ENCODE data around the gene APOBEC3H.

DNA sequence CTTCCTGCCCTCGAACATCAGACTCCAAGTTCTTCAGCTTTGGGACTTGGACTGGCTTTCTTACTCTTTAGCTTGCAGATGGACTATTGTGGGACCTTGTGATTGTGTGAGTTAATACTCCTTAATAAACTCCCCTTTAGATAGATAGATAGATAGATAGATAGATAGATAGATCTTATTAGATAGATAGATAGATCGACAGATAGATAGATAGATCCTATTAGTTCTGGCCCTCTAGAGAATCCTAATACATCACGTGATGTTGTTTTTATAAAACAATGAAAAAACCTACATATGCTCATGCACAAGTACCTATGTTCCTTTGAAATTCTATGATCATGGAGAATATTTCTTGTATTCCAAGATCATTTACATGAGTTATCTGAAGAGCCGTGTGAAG, 23.9 kb downstream of the APOBEC3H start:
- TF ChIP-seq CTCF (IDR thresholded peaks at IDR 0.05; ENCODE audit: low read depth, low read length) = no peak
- no peak for TF ChIP-seq POLR2A (IDR thresholded peaks at IDR 0.05; ENCODE audit: extremely low read depth, insufficient read length)
- TF ChIP-seq MAX (IDR thresholded peaks at IDR 0.05; ENCODE audit: low read depth, low read length) = no peak
- TF ChIP-seq MYC (IDR thresholded peaks at IDR 0.05; ENCODE audit: low read depth, low read length) = no peak
